Stimulated activated CD4-positive, alpha-beta T cell treated with anti-CD3 and anti-CD28 coated beads, Interleukin-15, amount 100 ng/mL, for 1 hour (primary cell): ENCODE data around the gene FBLN5.

ENCODE experiments used
- DNase-seq, 2 donors: peaks; one replicate each; pipeline ENCODE4 v3.0.0-alpha.2; 2020; ENCODE audit warnings: low read depth in 1 of 2, low spot score in 1 of 2

FBLN5 gene

DNA sequence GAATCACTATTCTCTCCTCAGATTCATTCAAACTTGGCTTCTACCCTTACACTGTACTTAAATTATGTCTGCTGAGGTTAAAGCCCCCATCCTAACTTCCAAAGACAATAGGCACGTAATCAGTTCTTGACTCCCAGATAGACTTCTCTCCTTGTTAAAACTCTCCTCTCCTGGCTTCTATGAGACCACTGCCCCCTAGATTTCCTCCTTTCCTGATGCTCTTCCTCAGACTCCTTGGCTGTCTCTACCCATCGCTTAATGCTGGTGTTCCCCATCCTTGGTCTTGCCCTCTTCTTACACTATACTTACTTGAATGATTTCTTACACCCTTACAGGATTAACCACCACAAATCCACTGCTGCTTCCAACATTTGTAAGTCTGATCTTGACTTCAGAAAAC is 112.9 kb downstream of the FBLN5 start:
- DNase-seq: no peak

DNA sequence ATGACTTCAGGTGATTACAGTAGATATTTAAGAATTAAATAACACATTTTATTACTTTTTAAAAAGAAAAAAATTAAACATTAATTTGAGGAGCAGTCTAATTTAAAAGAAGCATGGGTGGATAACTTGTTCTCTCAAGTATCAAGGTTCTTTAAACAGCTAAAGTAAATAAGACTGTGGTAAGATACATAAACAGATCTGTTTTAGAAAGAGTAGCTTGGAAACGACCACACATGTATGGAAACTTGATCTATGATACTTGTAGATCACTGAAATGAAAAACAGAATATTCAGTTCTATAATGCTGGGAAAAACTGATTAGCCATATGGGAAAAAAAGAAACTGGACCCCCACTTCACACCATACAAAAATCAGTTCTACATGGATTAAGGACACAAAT is 116.2 kb downstream of the FBLN5 start:
- no peak for DNase-seq

DNA sequence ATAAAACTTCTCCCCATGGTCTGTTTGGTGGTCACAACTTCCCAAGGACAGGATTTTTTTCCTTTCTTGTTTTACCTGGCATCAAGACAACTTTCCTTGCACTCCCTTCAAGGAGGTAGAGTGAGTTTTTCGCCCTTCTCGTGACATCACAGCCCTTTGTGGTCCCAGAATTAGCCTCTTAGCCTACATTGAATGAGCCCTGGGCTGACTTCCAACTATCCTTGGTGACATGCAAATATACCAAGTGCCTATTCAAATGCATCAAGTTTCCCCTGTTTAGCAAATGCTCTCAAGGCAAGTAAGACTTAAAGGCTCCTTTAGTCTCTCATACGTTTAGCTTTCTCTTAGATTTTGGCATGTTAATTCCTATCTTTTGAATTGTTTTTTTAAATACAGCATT is 116.7 kb downstream of the FBLN5 start:
- DNase-seq: no peak

DNA sequence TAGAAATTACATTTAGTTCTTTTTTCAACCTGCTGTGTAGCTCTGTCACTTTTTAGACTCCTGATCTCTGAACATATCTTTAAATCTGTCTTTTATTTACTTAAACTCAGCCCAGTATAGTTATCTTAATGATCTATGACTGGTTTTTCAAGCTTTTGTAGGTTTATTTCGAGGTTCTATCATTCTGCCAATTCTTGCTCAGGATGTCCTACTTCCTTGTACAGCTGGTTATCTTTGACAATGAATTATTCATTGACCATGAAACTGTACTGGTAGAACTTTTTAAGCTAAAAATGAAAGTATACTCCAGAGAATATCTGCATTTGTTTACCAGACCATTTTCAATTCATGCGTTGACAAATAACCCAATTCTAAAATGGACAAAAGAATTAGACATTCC is 118.0 kb downstream of the FBLN5 start:
- DNase-seq: no peak

DNA sequence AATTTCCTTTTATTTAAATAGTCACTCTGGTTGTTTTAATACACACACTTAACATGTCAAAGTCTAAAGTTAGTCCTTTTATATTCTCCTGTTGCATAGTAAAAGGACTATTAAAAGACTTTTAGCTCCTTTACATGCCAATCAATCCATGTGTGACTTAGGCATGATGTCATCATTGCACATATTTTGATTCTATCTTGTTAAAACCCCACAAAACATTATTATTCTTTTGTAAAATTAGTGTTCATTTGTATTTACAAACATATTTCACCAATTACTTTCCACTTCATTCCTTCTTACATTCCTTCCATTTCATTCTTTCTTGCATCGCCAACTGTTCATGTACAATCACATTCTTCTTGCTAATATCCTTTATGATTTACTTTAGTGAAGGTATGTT is 119.7 kb downstream of the FBLN5 start:
- DNase-seq: no peak
